HL-60 (cell line): ENCODE measurements around the gene BAHCC1.

Experiments
- DNase-seq, 2 experiments: peaks; one replicate each; pipeline ENCODE4 v3.0.0-alpha.2; 2010 to 2020; ENCODE audit warnings: low read depth in 1 of 2, low spot score in 1 of 2
- H3K27ac ChIP-seq: fragments of 250-450 bp; sonication (Bioruptor Pico); replicated peaks from 2 replicates; pipeline ENCODE4 v1.5.1; 2020; ENCODE audit warnings: mild to moderate bottlenecking, moderate library complexity
- H3K27me3 ChIP-seq: fragments of 250-450 bp; sonication (Bioruptor Pico); 2 replicates; pipeline ENCODE4 v1.5.1; 2021; ENCODE audit warnings: mild to moderate bottlenecking, moderate library complexity; ENCODE audit not compliant: insufficient read depth, poor library complexity, severe bottlenecking
- H3K4me3 ChIP-seq: replicated peaks from 2 replicates; pipeline ENCODE4 v1.5.1; 2011; ENCODE audit warnings: mild to moderate bottlenecking, control low read depth, low read length; ENCODE audit not compliant: insufficient read depth
- CTCF ChIP-seq: IDR thresholded peaks from one replicate; pipeline ENCODE4 v1.5.1; 2011; ENCODE audit warnings: low read length, control low read depth, inconsistent platforms; ENCODE audit not compliant: insufficient read depth
- GABPA ChIP-seq: IDR thresholded peaks from 2 replicates; pipeline ENCODE4 v1.6.1; 2012; ENCODE audit warnings: low read depth
- POLR2AphosphoS5 ChIP-seq: IDR thresholded peaks from 2 replicates; pipeline ENCODE4 v1.6.1; 2012; ENCODE audit warnings: low read depth
- REST ChIP-seq: IDR thresholded peaks from 2 replicates; pipeline ENCODE4 v1.6.1; 2012; ENCODE audit warnings: low read depth; ENCODE audit not compliant: insufficient replicate concordance
- SPI1 ChIP-seq: IDR thresholded peaks from 2 replicates; pipeline ENCODE4 v1.6.1; 2012; ENCODE audit warnings: low read depth, mild to moderate bottlenecking, borderline replicate concordance

The BAHCC1 gene

GRCh38 chr17:81494626-81495377, 99.5 kb downstream of the BAHCC1 start:
- H3K4me3 ChIP-seq = no peak overlapping the region
- H3K27ac ChIP-seq = no peak overlapping the region
- no peak for DNase-seq
- no peaks in the 10 kb centered on the region for H3K27me3 ChIP-seq
- TF ChIP-seq SPI1 (no peak), CTCF (no peak), GABPA (no peak), REST (no peak), POLR2AphosphoS5 (no peak)

GRCh38 chr17:81498953-81499600, 103.8 kb downstream of the BAHCC1 start:
- no peak for DNase-seq
- no peak overlapping the region for H3K4me3 ChIP-seq
- no peak for TF ChIP-seq REST
- no peak for TF ChIP-seq SPI1
- TF ChIP-seq POLR2AphosphoS5 = no peak
- no peak for TF ChIP-seq CTCF
- TF ChIP-seq GABPA = no peak
- H3K27me3 ChIP-seq = no peaks in the 10 kb centered on the region
- H3K27ac ChIP-seq = no peak overlapping the region

- Histone ChIP-seq H3K4me3 (no peak overlapping the region), H3K27ac (no peak overlapping the region), H3K27me3 (no peaks in the 10 kb centered on the region)
- no peak for DNase-seq
- no peak for TF ChIP-seq CTCF
- no peak for TF ChIP-seq SPI1
- no peak for TF ChIP-seq REST
- no peak for TF ChIP-seq POLR2AphosphoS5
- TF ChIP-seq GABPA = no peak
Observed at GRCh38 chr17:81499601-81499970, 104.3 kb downstream of the BAHCC1 start.
